Cardiac muscle cell (in vitro differentiated cells and primary cell): ENCODE results near the gene CD79A. TPM values are rescaled to one million over a fixed set of nuclear protein-coding genes. Genes with fewer than 3 reads are reported as not detected.

Experiments
- DNase-seq, 2 donors: peaks; one replicate each; pipeline versions ENCODE4 v3.0.0 to v3.0.0-alpha.2; 2010 to 2017; ENCODE audit warnings: low read depth in 1 of 2, low spot score in 1 of 2
- H3K27ac ChIP-seq: fragments of 200-600 bp; sonication (generic); 2 replicates; pipeline ENCODE4 v1.5.1; 2016
- H3K27me3 ChIP-seq: fragments of 200-600 bp; sonication (generic); 2 replicates; pipeline ENCODE4 v1.6.0; 2016; ENCODE audit warnings: control low read depth
- H3K36me3 ChIP-seq: fragments of 200-600 bp; sonication (generic); 2 replicates; pipeline ENCODE4 v1.5.1; 2016; ENCODE audit warnings: control low read depth
- H3K4me1 ChIP-seq: fragments of 200-600 bp; sonication (generic); 2 replicates; pipeline ENCODE4 v1.8.1; 2017; ENCODE audit warnings: low read depth, mild to moderate bottlenecking, mixed run types
- H3K4me3 ChIP-seq: fragments of 200-600 bp; sonication (generic); 2 replicates; pipeline ENCODE4 v1.5.1; 2016; ENCODE audit warnings: mild to moderate bottlenecking
- H3K9me3 ChIP-seq: fragments of 200-600 bp; sonication (generic); 2 replicates; pipeline ENCODE4 v1.5.1; 2017; ENCODE audit warnings: low read depth, mild to moderate bottlenecking, control low read depth
- CTCF ChIP-seq: IDR thresholded peaks from 2 replicates; pipeline ENCODE4 v1.5.1; 2012; ENCODE audit warnings: low read depth, mild to moderate bottlenecking, low read length
- polyA plus RNA-seq: library from polyadenylated mRNA; unstranded; fragments of >200 nt; fragmentation: Nextera tagmentation; extraction: Ambion mirVana; gene quantifications from 2 replicates; pipeline ENCODE4 v1.2.1, GENCODE V29; 2016
- total RNA-seq: library from RNA; depleted of rRNA; stranded (reverse); fragments of >200 nt; gene quantifications from 2 replicates; pipeline ENCODE4 v1.2.3, GENCODE V29; 2016

Gene CD79A
- total and polyA plus RNA-seq, 2 experiments from 2014 or later, result 0.24 TPM; not detected in 1

- no peak for DNase-seq
- Histone ChIP-seq H3K27me3 (peaks cover 100% of the 10 kb centered on the region), H3K4me1 (no peaks in the 10 kb centered on the region), H3K4me3 (no peak overlapping the region), H3K36me3 (no peaks in the 10 kb centered on the region), H3K27ac (no peak overlapping the region), H3K9me3 (no peaks in the 10 kb centered on the region)
- TF ChIP-seq CTCF, result no peak
These were observed 41.0 kb downstream of the CD79A start for GRCh38 chr19:41918095-41918494.

GRCh38 chr19:41918653-41919244 lies 41.7 kb downstream of the CD79A start:
- no peak overlapping the region for H3K27ac ChIP-seq
- peaks cover 98% of the 10 kb centered on the region for H3K27me3 ChIP-seq
- no peak for DNase-seq
- H3K36me3 ChIP-seq, result no peaks in the 10 kb centered on the region
- no peaks in the 10 kb centered on the region for H3K4me1 ChIP-seq
- H3K4me3 ChIP-seq, result no peak overlapping the region
- no peak for TF ChIP-seq CTCF
- no peaks in the 10 kb centered on the region for H3K9me3 ChIP-seq

GRCh38 chr19:41919948-41920712 lies 43.1 kb downstream of the CD79A start:
- no peak for TF ChIP-seq CTCF
- Histone ChIP-seq H3K4me3 (no peak overlapping the region), H3K36me3 (no peaks in the 10 kb centered on the region), H3K27ac (no peak overlapping the region), H3K4me1 (no peaks in the 10 kb centered on the region), H3K27me3 (peaks cover 98% of the 10 kb centered on the region), H3K9me3 (no peaks in the 10 kb centered on the region)
- no peak for DNase-seq

GRCh38 chr19:41920882-41921576 lies 44.0 kb downstream of the CD79A start:
- Histone ChIP-seq H3K36me3 (no peaks in the 10 kb centered on the region), H3K27me3 (peaks cover 98% of the 10 kb centered on the region), H3K9me3 (no peaks in the 10 kb centered on the region), H3K4me1 (no peaks in the 10 kb centered on the region), H3K27ac (no peak overlapping the region), H3K4me3 (no peak overlapping the region)
- no peak for TF ChIP-seq CTCF
- DNase-seq, result no peak

- H3K27ac ChIP-seq, result no peak overlapping the region
- TF ChIP-seq CTCF, result no peak
- H3K9me3 ChIP-seq, result no peaks in the 10 kb centered on the region
- H3K36me3 ChIP-seq, result no peaks in the 10 kb centered on the region
- H3K27me3 ChIP-seq, result peaks cover 98% of the 10 kb centered on the region
- H3K4me1 ChIP-seq, result no peaks in the 10 kb centered on the region
- DNase-seq, result no peak
- H3K4me3 ChIP-seq, result no peak overlapping the region
These were observed 44.8 kb downstream of the CD79A start for GRCh38 chr19:41921577-41922576.
